ENCODE measurements around the gene ZNF584.
A peak's percentile ranks its signal among the peaks of the same experiment; 100 is the strongest.

ZNF584 gene

GRCh38 chr19:58406818-58407657, 1.4 kb upstream of the ZNF584 start:
- H3K27ac ChIP-seq = peak overlapping the region; percentile 86
- TF ChIP-seq CTCF (conservative IDR thresholded peaks at IDR 0.05; ENCODE audit: low read depth) = 0 out of 2 replicates have a peak, but pooled peaks have one; percentile 18
- CTCF ChIA-PET = interaction anchor here (0.5 to 0.9 kb wide), 4 partner anchors 19 to 113 kb away, joined by 3 to 4 read pairs (median 4); partner anchors contain the start of gene ZBTB45
- DNase-seq (ENCODE audit: low spot score) = no peak
- POLR2A ChIA-PET (ENCODE audit: low non-redundant PET) = no interaction called here

- peak overlapping the region; percentile 86 for H3K27ac ChIP-seq
- CTCF ChIA-PET = interaction anchor here (0.6 kb wide), 1 partner anchor 20 kb away, joined by 4 read pairs; no protein-coding TSS in a partner anchor
- no peak for TF ChIP-seq CTCF (conservative IDR thresholded peaks at IDR 0.05; ENCODE audit: low read depth)
- DNase-seq (ENCODE audit: low spot score) = no peak
- POLR2A ChIA-PET (ENCODE audit: low non-redundant PET) = no interaction called here
Measured at GRCh38 chr19:58407658-58408151, 744 bp upstream of the ZNF584 start.

- DNase-seq (ENCODE audit: low spot score) = no peak
- H3K27ac ChIP-seq = peak overlapping the region; percentile 86
- no peak for TF ChIP-seq CTCF (conservative IDR thresholded peaks at IDR 0.05; ENCODE audit: low read depth)
- ChIA-PET POLR2A (ENCODE audit: low non-redundant PET) (interaction anchor here (0.8 kb wide), 1 partner anchor 23 kb away, joined by 3 read pairs; the partner anchor contains the start of gene RPS5), CTCF (interaction anchor here (0.6 to 1.2 kb wide), 3 partner anchors 47 to 67 kb away, joined by 3 to 4 read pairs (median 4); no protein-coding TSS in a partner anchor)
Measured at GRCh38 chr19:58409010-58409790, 751 bp downstream of the ZNF584 start.

GRCh38 chr19:58416604-58417003, 8.2 kb downstream of the ZNF584 start:
- CTCF ChIA-PET = no interaction called here
- no peak for TF ChIP-seq CTCF (conservative IDR thresholded peaks at IDR 0.05; ENCODE audit: low read depth)
- DNase-seq (ENCODE audit: low spot score) = no peak
- POLR2A ChIA-PET (ENCODE audit: low non-redundant PET) = no interaction called here
- no peak overlapping the region for H3K27ac ChIP-seq

GRCh38 chr19:58417071-58417470, 8.6 kb downstream of the ZNF584 start:
- no peak overlapping the region for H3K27ac ChIP-seq
- CTCF ChIA-PET = no interaction called here
- POLR2A ChIA-PET (ENCODE audit: low non-redundant PET) = no interaction called here
- no peak for DNase-seq (ENCODE audit: low spot score)
- no peak for TF ChIP-seq CTCF (conservative IDR thresholded peaks at IDR 0.05; ENCODE audit: low read depth)

- ChIA-PET CTCF (interaction anchor here (0.6 kb wide), 1 partner anchor 63 kb away, joined by 3 read pairs; no protein-coding TSS in a partner anchor), POLR2A (ENCODE audit: low non-redundant PET) (no interaction called here)
- TF ChIP-seq CTCF (conservative IDR thresholded peaks at IDR 0.05; ENCODE audit: low read depth) = no peak
- H3K27ac ChIP-seq = peak overlapping the region; percentile 19; the same call in 1 of the 2 replicates
- no peak for DNase-seq (ENCODE audit: low spot score)
Measured at GRCh38 chr19:58428617-58429016, 20.2 kb downstream of the ZNF584 start.

Measured in RWPE1 (cell line).